Fibroblast of the aortic adventitia (primary cell): ENCODE results near the gene THBD. TPM values are rescaled to one million over a fixed set of nuclear protein-coding genes. Genes with fewer than 3 reads are reported as not detected.

Experiments used
- DNase-seq: peaks from one replicate; pipeline ENCODE4 v3.0.0-alpha.2; 2010; ENCODE audit warnings: low read depth
- H3K4me3 ChIP-seq: 2 replicates; pipeline ENCODE4 v1.5.1; 2011; ENCODE audit warnings: low read depth, mild to moderate bottlenecking, control low read depth, low read length, moderate library complexity
- CTCF ChIP-seq: IDR thresholded peaks from 2 replicates; pipeline ENCODE4 v1.5.1; 2011; ENCODE audit warnings: mild to moderate bottlenecking, low read length, control low read depth, inconsistent platforms; ENCODE audit not compliant: insufficient read depth
- total RNA-seq: library from RNA; depleted of rRNA; stranded (reverse); fragments of >200 nt; gene quantifications from 2 replicates; pipeline ENCODE4 v1.2.3, GENCODE V29; 2012; ENCODE audit warnings: low replicate concordance

THBD gene
- total RNA-seq, 1 donor = 128 TPM

GRCh38 chr20:23018941-23019340 is 30.5 kb downstream of the THBD start:
- TF ChIP-seq CTCF = no peak
- no peak overlapping the region for H3K4me3 ChIP-seq
- DNase-seq = no peak

GRCh38 chr20:23018432-23018831 is 31.0 kb downstream of the THBD start:
- no peak for DNase-seq
- no peak for TF ChIP-seq CTCF
- no peak overlapping the region for H3K4me3 ChIP-seq

GRCh38 chr20:23017516-23017915 is 32.0 kb downstream of the THBD start:
- DNase-seq = no peak
- H3K4me3 ChIP-seq = no peak overlapping the region
- TF ChIP-seq CTCF = no peak

GRCh38 chr20:23013429-23013828 is 36.0 kb downstream of the THBD start:
- H3K4me3 ChIP-seq = no peak overlapping the region
- TF ChIP-seq CTCF = no peak
- DNase-seq = no peak

DNA sequence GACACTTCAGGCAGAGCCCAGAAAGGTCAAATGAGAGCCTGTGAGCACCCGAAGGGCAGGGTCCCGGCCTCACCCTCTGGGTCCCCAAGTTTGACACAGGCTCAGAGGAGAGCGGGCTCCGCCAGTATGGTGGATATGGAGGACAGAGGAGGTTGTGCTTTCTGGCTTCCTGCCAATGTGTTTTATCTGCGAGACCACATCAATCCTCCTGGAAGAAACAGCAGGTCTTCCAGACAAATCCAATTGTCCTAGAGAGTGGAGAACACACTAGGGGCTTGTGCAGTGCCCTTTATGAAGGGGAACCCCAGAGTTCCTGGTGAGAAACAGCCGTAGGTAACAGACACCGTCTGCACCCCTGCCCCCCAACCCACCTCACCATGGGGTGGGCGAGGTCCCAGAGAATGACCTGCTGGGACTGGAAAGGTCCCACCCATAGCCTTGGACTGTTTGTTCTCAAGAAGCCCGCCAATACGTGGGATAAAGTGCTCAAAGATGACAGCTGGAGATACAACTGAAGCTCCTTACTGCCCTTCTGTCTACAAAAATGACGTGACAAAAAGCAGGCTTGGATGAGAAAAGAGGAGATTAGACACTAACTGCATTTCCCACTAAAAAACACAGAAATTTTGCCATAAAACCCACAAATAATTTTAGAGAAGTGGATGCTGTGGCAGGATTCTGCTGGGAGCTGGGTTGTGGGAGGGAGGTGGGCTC is 38.3 kb downstream of the THBD start:
- H3K4me3 ChIP-seq = no peak overlapping the region
- DNase-seq = no peak
- TF ChIP-seq CTCF = no peak

DNA sequence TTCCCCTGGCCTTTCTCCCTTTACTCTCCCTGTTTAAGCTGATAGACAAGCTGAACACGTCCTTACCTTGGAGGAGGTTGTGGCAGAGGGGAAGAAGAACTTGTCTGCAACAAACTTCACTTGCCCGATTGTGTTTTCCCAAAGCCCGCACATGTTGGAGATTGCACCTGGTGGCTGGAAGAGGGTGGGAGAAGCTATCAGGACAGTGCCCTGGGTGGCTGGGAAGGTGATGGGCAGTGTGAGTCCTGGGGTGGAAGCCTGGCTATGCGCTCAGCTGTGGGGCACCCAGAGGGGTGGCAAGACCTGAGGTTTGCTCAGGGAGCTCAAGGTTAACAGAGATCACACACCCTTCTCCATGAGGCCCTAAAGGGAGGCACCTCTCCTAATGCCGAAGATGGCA is 39.4 kb downstream of the THBD start:
- TF ChIP-seq CTCF = no peak
- DNase-seq = no peak
- no peak overlapping the region for H3K4me3 ChIP-seq

DNA sequence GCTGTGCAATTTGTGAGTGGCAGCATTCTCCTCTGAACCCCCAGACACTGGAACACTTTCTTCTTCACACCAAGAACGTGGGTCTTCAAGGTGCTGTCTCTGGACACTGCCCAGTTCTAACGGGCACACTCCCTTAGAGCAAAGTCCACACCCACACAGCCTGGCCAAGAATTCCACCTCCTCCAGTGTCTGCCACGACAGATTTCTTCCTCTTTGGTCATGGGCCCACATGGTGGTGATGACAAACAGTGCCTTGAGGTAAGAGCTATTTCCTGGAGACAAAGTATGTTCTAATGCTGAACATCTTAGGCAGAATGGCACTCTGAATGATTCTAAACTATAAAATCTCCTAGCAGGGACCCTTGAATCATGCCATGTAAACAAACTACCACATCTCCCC is 39.8 kb downstream of the THBD start:
- no peak for DNase-seq
- TF ChIP-seq CTCF = no peak
- no peak overlapping the region for H3K4me3 ChIP-seq
